ENCODE results near the gene GATA5.

The GATA5 gene

GRCh38 chr20:62475772-62476055 is at the start of gene GATA5:
Gene GATA5 (minus strand): TSS chr20:62475995. CDS start chr20:62475521, 474 bp downstream.
- DNase-seq: no peak

GRCh38 chr20:62525014-62525413 is 49.2 kb upstream of the GATA5 start:
- DNase-seq: no peak

- DNase-seq: no peak
Observed at GRCh38 chr20:62524505-62524911, 48.7 kb upstream of the GATA5 start.

GRCh38 chr20:62523473-62524203 is 47.8 kb upstream of the GATA5 start:
- DNase-seq: no peak

GRCh38 chr20:62522748-62523396 is 47.1 kb upstream of the GATA5 start:
- DNase-seq: no peak

GRCh38 chr20:62519826-62520225 is 44.0 kb upstream of the GATA5 start:
- DNase-seq: no peak

GRCh38 chr20:62518911-62519310 is 43.1 kb upstream of the GATA5 start:
- no peak for DNase-seq

- DNase-seq: no peak
Observed at GRCh38 chr20:62517901-62518610, 42.3 kb upstream of the GATA5 start.

GRCh38 chr20:62517168-62517567 is 41.4 kb upstream of the GATA5 start:
- no peak for DNase-seq

- no peak for DNase-seq
Observed at GRCh38 chr20:62516338-62516737, 40.5 kb upstream of the GATA5 start.

GRCh38 chr20:62515826-62516225 is 40.0 kb upstream of the GATA5 start:
- no peak for DNase-seq

- DNase-seq: no peak
Observed at GRCh38 chr20:62515280-62515679, 39.5 kb upstream of the GATA5 start.

GRCh38 chr20:62513991-62514390 is 38.2 kb upstream of the GATA5 start:
- DNase-seq: no peak

GRCh38 chr20:62511915-62512610 is 36.3 kb upstream of the GATA5 start:
- DNase-seq: no peak

- DNase-seq: no peak
Observed at GRCh38 chr20:62511300-62511914, 35.6 kb upstream of the GATA5 start.

GRCh38 chr20:62508641-62509051 is 32.9 kb upstream of the GATA5 start:
- DNase-seq: no peak

- no peak for DNase-seq
Observed at GRCh38 chr20:62507991-62508640, 32.3 kb upstream of the GATA5 start.

GRCh38 chr20:62507323-62507722 is 31.5 kb upstream of the GATA5 start:
- DNase-seq: no peak

GRCh38 chr20:62506791-62507190 is 31.0 kb upstream of the GATA5 start:
- DNase-seq: no peak

GRCh38 chr20:62506087-62506486 is 30.3 kb upstream of the GATA5 start:
- DNase-seq: no peak

- DNase-seq: no peak
Observed at GRCh38 chr20:62505337-62506045, 29.7 kb upstream of the GATA5 start.

GRCh38 chr20:62504323-62504722 is 28.5 kb upstream of the GATA5 start:
- no peak for DNase-seq
